GM18526 (cell line): ENCODE measurements around the gene FAXDC2.

Source experiments
- POLR2A ChIP-seq: IDR thresholded peaks from 3 replicates; pipeline ENCODE4 v1.6.1; 2011; ENCODE audit not compliant: insufficient read length; ENCODE audit errors: extremely low read depth

FAXDC2 gene

GRCh38 chr5:154818471-154819116 is 31.8 kb downstream of the FAXDC2 start:
- TF ChIP-seq POLR2A = no peak

GRCh38 chr5:154817815-154818214 is 32.6 kb downstream of the FAXDC2 start:
- TF ChIP-seq POLR2A = no peak

GRCh38 chr5:154816891-154817492 is 33.4 kb downstream of the FAXDC2 start:
- no peak for TF ChIP-seq POLR2A

- TF ChIP-seq POLR2A = no peak
Observed at GRCh38 chr5:154815684-154816247, 34.6 kb downstream of the FAXDC2 start.

- TF ChIP-seq POLR2A = no peak
Observed at GRCh38 chr5:154815025-154815424, 35.4 kb downstream of the FAXDC2 start.

GRCh38 chr5:154813736-154814135 is 36.7 kb downstream of the FAXDC2 start:
- TF ChIP-seq POLR2A = no peak

GRCh38 chr5:154813158-154813557 is 37.2 kb downstream of the FAXDC2 start:
- TF ChIP-seq POLR2A = no peak

- TF ChIP-seq POLR2A = no peak
Observed at GRCh38 chr5:154811653-154812465, 38.5 kb downstream of the FAXDC2 start.

- TF ChIP-seq POLR2A = no peak
Observed at GRCh38 chr5:154811239-154811638, 39.2 kb downstream of the FAXDC2 start.

GRCh38 chr5:154806176-154806575 is 44.2 kb downstream of the FAXDC2 start:
- no peak for TF ChIP-seq POLR2A

- no peak for TF ChIP-seq POLR2A
Observed at GRCh38 chr5:154802050-154802449, 48.4 kb downstream of the FAXDC2 start.

- no peak for TF ChIP-seq POLR2A
Observed at GRCh38 chr5:154801083-154801482, 49.3 kb downstream of the FAXDC2 start.

- TF ChIP-seq POLR2A = no peak
Observed at GRCh38 chr5:154800582-154800981, 49.8 kb downstream of the FAXDC2 start.

- TF ChIP-seq POLR2A = no peak
Observed at GRCh38 chr5:154797762-154798161, 52.6 kb downstream of the FAXDC2 start.

- TF ChIP-seq POLR2A = no peak
Observed at GRCh38 chr5:154795235-154795596, 55.2 kb downstream of the FAXDC2 start.
